ENCODE measurements around the gene SLC24A3.

DNA sequence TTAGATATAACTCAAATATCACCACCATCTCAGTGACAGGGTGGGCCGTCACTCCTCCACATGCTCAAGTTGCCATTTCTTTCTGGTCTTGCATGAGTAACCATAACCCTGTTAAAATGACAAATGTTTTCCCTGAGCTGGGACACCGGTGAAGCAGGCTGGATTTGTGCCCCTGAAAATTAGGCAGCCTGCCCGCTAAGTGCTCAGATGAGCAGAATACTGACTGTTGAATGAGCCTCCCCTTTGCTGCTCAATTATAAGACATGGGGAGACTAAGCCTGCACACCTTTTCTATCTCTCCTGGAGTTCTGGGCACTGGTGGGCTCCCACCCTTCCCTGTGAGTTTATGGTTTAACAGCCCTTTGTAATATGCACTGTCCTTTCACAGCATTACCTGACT lies 161.8 kb downstream of the SLC24A3 start:
- TF ChIP-seq, protein P1, sequence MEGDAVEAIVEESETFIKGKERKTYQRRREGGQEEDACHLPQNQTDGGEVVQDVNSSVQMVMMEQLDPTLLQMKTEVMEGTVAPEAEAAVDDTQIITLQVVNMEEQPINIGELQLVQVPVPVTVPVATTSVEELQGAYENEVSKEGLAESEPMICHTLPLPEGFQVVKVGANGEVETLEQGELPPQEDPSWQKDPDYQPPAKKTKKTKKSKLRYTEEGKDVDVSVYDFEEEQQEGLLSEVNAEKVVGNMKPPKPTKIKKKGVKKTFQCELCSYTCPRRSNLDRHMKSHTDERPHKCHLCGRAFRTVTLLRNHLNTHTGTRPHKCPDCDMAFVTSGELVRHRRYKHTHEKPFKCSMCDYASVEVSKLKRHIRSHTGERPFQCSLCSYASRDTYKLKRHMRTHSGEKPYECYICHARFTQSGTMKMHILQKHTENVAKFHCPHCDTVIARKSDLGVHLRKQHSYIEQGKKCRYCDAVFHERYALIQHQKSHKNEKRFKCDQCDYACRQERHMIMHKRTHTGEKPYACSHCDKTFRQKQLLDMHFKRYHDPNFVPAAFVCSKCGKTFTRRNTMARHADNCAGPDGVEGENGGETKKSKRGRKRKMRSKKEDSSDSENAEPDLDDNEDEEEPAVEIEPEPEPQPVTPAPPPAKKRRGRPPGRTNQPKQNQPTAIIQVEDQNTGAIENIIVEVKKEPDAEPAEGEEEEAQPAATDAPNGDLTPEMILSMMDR (IDR thresholded peaks at IDR 0.05; ENCODE audit: poor library complexity), result no peak
- no peak for TF ChIP-seq EZH2phosphoT487 (IDR thresholded peaks at IDR 0.05; ENCODE audit: low read depth, severe bottlenecking, unreplicated experiment)
- no peak for TF ChIP-seq EZH2 (IDR thresholded peaks at IDR 0.05; ENCODE audit: borderline replicate concordance)
